Measurements from ENCODE around the gene STARD3NL. TPM values are rescaled to one million over a fixed set of nuclear protein-coding genes. Genes with fewer than 3 reads are reported as not detected.
A peak's percentile ranks its signal among the peaks of the same experiment; 100 is the strongest.

Gene STARD3NL
- total RNA-seq, 1 donor from 2014 or later, result 46.7 TPM

DNA sequence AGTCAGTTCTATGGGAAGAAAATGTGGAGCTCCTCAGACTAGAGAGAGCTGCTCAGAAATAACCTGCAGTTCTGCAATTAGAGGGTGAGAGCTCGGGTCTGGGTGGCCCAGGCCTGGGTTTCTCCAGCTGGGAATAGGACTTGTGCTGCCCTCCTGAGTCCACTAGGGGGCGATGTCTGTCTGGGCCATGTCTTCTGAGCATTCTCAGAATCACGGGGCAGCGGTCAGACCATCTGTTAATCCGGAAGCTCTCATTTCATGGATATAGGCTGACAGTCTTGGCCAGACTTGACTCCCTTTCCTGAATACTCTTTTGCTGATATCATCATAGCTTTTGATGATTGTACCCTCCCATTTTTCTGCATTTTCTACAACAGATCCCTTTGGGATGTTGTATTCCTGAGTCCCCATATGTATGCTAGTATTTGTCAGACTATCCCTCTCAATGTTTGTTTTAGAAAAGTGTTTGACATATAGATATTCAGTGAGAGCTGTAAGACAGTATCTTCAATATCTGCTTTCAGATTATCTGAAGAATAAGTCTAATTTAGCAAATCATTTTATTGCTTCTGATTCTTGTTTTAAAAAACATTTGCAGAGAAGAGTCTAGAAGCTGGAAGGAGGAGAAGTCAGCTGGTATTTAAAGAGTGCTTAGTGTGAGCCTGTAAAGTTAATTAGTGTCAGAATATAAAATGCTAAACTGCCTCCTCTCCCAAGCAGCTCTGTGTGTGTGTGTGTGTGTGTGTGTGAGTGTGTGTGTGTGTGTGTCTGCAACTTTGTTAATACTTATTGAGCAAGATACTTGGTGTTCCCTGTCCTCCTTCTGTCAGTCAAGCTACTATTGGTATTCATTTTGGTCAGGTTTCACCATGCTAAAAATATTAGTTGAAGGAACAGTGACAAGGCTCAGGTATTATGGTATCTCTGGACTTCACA is 38.0 kb downstream of the STARD3NL start:
- no peaks in the 10 kb centered on the region for H3K9me3 Mint-ChIP-seq
- peaks cover 29% of the 10 kb centered on the region for H3K36me3 Mint-ChIP-seq
- TF ChIP-seq, protein P1, sequence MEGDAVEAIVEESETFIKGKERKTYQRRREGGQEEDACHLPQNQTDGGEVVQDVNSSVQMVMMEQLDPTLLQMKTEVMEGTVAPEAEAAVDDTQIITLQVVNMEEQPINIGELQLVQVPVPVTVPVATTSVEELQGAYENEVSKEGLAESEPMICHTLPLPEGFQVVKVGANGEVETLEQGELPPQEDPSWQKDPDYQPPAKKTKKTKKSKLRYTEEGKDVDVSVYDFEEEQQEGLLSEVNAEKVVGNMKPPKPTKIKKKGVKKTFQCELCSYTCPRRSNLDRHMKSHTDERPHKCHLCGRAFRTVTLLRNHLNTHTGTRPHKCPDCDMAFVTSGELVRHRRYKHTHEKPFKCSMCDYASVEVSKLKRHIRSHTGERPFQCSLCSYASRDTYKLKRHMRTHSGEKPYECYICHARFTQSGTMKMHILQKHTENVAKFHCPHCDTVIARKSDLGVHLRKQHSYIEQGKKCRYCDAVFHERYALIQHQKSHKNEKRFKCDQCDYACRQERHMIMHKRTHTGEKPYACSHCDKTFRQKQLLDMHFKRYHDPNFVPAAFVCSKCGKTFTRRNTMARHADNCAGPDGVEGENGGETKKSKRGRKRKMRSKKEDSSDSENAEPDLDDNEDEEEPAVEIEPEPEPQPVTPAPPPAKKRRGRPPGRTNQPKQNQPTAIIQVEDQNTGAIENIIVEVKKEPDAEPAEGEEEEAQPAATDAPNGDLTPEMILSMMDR (conservative IDR thresholded peaks at IDR 0.05), result peak; percentile 95
- peak; percentile 78 for DNase-seq (ENCODE audit: extremely low spot score, unreplicated experiment)
- H3K4me3 Mint-ChIP-seq, result no peak overlapping the region
- H3K27ac Mint-ChIP-seq, result peak overlapping the region; percentile 38
- H3K4me1 Mint-ChIP-seq (ENCODE audit: unreplicated experiment), result peaks cover 8% of the 10 kb centered on the region
- H3K27me3 Mint-ChIP-seq, result no peaks in the 10 kb centered on the region

DNA sequence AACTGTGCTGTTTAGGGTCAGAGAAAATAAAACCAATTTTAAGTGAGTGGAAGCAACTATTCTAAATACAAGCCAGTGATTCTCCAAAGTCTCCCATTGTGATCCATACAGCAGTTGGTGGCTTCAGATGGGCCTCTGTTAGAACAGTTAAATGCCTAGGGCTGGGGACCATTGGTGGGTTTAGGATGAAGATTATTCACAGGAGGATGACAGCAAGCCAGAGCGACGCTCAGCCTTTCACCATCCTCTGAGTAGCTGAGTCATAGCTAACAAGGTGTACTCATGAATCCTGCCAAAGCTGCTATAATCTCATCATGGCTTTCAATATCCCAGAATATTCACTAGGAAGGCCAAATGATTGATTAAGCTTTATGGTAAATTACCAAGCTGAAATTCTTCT is 39.6 kb downstream of the STARD3NL start:
- H3K36me3 Mint-ChIP-seq, result peaks cover 21% of the 10 kb centered on the region
- TF ChIP-seq, protein P1 (conservative IDR thresholded peaks at IDR 0.05), result no peak
- no peaks in the 10 kb centered on the region for H3K9me3 Mint-ChIP-seq
- H3K27ac Mint-ChIP-seq, result no peak overlapping the region
- peaks cover 8% of the 10 kb centered on the region for H3K4me1 Mint-ChIP-seq (ENCODE audit: unreplicated experiment)
- no peak overlapping the region for H3K4me3 Mint-ChIP-seq
- DNase-seq (ENCODE audit: extremely low spot score, unreplicated experiment), result no peak
- H3K27me3 Mint-ChIP-seq, result no peaks in the 10 kb centered on the region

DNA sequence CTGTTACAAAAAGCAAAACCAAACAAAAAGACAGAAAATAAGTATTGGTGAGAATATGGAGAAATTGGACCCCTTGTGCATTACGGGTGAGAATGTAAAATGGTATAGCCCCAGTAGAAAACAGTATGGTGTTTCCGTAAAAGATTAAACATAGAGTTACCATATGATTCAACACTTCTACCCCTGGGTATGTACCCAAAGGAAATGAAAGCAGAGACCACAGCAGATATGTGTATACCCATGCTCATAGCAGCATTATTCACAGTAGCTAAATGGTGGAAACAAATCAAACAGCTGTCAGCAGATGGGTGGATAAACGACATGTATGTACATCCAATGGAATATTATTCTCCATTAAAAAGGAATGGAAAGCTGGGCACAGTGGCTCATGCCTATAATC is 42.4 kb downstream of the STARD3NL start:
- Mint-ChIP-seq H3K36me3 (peaks cover 30% of the 10 kb centered on the region), H3K4me3 (no peak overlapping the region), H3K9me3 (no peaks in the 10 kb centered on the region), H3K4me1 (ENCODE audit: unreplicated experiment) (peaks cover 7% of the 10 kb centered on the region), H3K27ac (no peak overlapping the region), H3K27me3 (no peaks in the 10 kb centered on the region)
- TF ChIP-seq, protein P1 (conservative IDR thresholded peaks at IDR 0.05), result no peak
- DNase-seq (ENCODE audit: extremely low spot score, unreplicated experiment), result no peak

DNA sequence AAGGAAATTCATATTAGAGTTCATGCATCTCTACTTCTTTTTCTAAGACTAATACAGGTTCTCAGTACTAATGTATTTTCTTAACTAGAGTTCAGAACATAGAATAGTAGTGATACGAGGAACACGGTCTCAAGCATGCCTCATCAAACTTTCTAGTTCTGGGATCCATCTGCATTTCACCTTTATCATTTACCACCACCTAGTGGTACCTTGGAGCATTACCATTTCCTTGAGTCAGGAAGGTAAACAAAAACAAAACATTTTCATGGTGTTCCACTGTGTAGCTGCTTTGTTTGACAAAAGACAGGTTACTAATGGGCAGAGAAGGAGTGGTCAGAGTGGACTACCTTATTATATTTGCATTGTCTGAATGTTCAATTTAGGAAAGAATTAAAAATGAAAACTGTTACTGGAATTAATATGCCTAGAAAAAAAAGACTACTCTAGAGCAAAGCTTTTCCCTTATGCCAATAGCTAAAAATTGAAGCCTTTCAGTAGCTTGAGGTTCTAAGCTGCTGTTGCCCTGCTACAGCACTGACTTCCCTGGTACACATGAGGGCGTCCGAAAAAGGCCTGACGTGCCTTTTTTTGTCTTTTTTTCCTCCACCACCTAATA is 44.5 kb downstream of the STARD3NL start:
- H3K27me3 Mint-ChIP-seq, result no peaks in the 10 kb centered on the region
- no peak overlapping the region for H3K27ac Mint-ChIP-seq
- H3K4me1 Mint-ChIP-seq (ENCODE audit: unreplicated experiment), result no peaks in the 10 kb centered on the region
- DNase-seq (ENCODE audit: extremely low spot score, unreplicated experiment), result no peak
- no peak overlapping the region for H3K4me3 Mint-ChIP-seq
- no peaks in the 10 kb centered on the region for H3K9me3 Mint-ChIP-seq
- H3K36me3 Mint-ChIP-seq, result peaks cover 29% of the 10 kb centered on the region
- TF ChIP-seq, protein P1 (conservative IDR thresholded peaks at IDR 0.05), result peak; percentile 85

DNA sequence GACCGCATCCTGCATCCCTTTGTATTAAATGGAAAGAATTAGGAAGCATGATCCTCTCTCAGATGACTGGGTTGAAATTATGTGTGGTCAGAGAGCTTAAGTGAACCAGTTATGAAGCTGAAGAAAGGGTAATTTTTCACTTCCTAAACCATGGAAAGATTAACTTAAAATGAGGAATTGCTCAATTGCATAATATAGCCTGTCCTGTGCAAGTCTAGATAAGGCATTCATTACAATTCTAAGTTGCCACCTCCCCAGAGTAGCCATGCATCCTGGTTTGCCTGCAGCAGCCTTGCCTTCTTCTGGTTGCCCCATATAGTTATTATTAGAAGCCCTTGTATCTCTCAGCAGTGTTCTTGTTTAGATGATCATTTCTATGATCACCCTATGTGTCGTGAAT is 45.3 kb downstream of the STARD3NL start:
- no peaks in the 10 kb centered on the region for H3K27me3 Mint-ChIP-seq
- no peak overlapping the region for H3K27ac Mint-ChIP-seq
- no peaks in the 10 kb centered on the region for H3K9me3 Mint-ChIP-seq
- H3K36me3 Mint-ChIP-seq, result peaks cover 29% of the 10 kb centered on the region
- no peaks in the 10 kb centered on the region for H3K4me1 Mint-ChIP-seq (ENCODE audit: unreplicated experiment)
- TF ChIP-seq, protein P1 (conservative IDR thresholded peaks at IDR 0.05), result no peak
- no peak for DNase-seq (ENCODE audit: extremely low spot score, unreplicated experiment)
- H3K4me3 Mint-ChIP-seq, result no peak overlapping the region
